DOHH2 (cell line): ENCODE results near the gene CYB5B.

Experiments used
- H3F3A ChIP-seq: fragments of 200-600 bp; sonication (generic), shearing (Covaris generic); 2 replicates; pipeline ENCODE4 v1.6.0; 2016; ENCODE audit warnings: antibody characterized with exemption, mild to moderate bottlenecking; ENCODE audit not compliant: control insufficient read depth, insufficient read depth
- H3K27ac ChIP-seq: fragments of 200-600 bp; sonication (generic); 2 replicates; pipeline ENCODE4 v1.5.1; 2014; ENCODE audit warnings: low read depth, mild to moderate bottlenecking, low read length, moderate library complexity
- H3K27me3 ChIP-seq: fragments of 200-600 bp; sonication (generic); 2 replicates; pipeline ENCODE4 v1.6.1; 2014; ENCODE audit warnings: mild to moderate bottlenecking, low read length, mixed read lengths; ENCODE audit not compliant: control insufficient read depth
- H3K36me3 ChIP-seq: fragments of 200-600 bp; sonication (generic); 2 replicates; pipeline ENCODE4 v1.6.1; 2014; ENCODE audit warnings: mild to moderate bottlenecking, low read length, moderate library complexity, mixed read lengths; ENCODE audit not compliant: control insufficient read depth
- H3K4me1 ChIP-seq: fragments of 200-600 bp; sonication (generic); 2 replicates; pipeline ENCODE4 v1.6.1; 2014; ENCODE audit warnings: mild to moderate bottlenecking, low read length, mixed read lengths; ENCODE audit not compliant: control insufficient read depth
- H3K4me2 ChIP-seq: fragments of 200-600 bp; sonication (generic); 2 replicates; pipeline ENCODE4 v1.6.0; 2014; ENCODE audit warnings: mild to moderate bottlenecking, low read length, moderate library complexity
- H3K4me3 ChIP-seq: fragments of 200-600 bp; sonication (generic); 2 replicates; pipeline ENCODE4 v1.5.1; 2014; ENCODE audit warnings: mild to moderate bottlenecking, low read length, mixed read lengths
- H3K79me2 ChIP-seq: fragments of 200-600 bp; sonication (generic); 2 replicates; pipeline ENCODE4 v1.6.1; 2014; ENCODE audit warnings: mild to moderate bottlenecking, low read length, mixed read lengths; ENCODE audit not compliant: control insufficient read depth
- H3K9me2 ChIP-seq: fragments of 200-600 bp; sonication (generic); replicated peaks from 2 replicates; pipeline ENCODE4 v1.6.1; 2014; ENCODE audit warnings: mild to moderate bottlenecking, low read length, mixed read lengths; ENCODE audit not compliant: control insufficient read depth
- H3K9me3 ChIP-seq: fragments of 200-600 bp; sonication (generic); 2 replicates; pipeline ENCODE4 v1.6.1; 2014; ENCODE audit warnings: antibody characterized with exemption, low read length, mixed read lengths; ENCODE audit not compliant: control insufficient read depth, insufficient read depth
- H4K20me1 ChIP-seq: fragments of 200-600 bp; sonication (generic); 2 replicates; pipeline ENCODE4 v1.6.0; 2014; ENCODE audit warnings: low read depth, mild to moderate bottlenecking, antibody characterized with exemption, low read length, moderate library complexity; ENCODE audit not compliant: control insufficient read depth, insufficient read depth
- EZH2phosphoT487 ChIP-seq: fragments of 200-600 bp; sonication (generic); IDR thresholded peaks from 2 replicates; pipeline ENCODE4 v1.6.1; 2017; ENCODE audit warnings: borderline replicate concordance, mild to moderate bottlenecking, antibody characterized with exemption, low read length, moderate library complexity, mixed read lengths
- TF ChIP-seq, protein P1 (sequence below): fragments of 200-600 bp; sonication (generic); IDR thresholded peaks from one replicate; pipeline ENCODE4 v1.5.1; 2014; ENCODE audit warnings: antibody characterized with exemption, mild to moderate bottlenecking, low read depth, low read length; ENCODE audit not compliant: poor library complexity, severe bottlenecking

CYB5B gene

DNA sequence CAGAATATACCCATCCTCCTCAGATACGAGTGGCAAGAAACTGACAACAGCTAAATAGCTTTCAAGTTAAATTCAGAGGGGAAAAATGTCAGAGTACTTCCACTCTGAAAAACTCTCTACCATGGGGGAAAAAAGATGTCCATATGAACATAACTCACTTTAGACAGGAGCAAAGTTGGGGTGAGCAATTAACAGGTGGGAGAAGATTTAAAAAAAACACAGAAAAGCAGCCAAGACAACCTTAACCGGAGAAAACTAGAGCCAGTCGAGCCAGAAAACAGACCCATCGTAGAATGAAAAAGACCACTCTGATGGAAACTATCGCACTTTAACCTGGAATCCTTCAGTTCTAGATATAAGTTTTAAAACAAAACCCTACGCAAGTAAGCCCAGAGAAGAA lies 39.4 kb upstream of the CYB5B start:
- Histone ChIP-seq H4K20me1 (peaks cover 4% of the 10 kb centered on the region; the same call in 1 of the 2 replicates), H3K4me2 (peak overlapping the region; percentile 96), H3K36me3 (peaks cover 53% of the 10 kb centered on the region), H3K27ac (peak overlapping the region; percentile 93), H3K4me3 (peak overlapping the region; percentile 99), H3K9me2 (no peaks in the 10 kb centered on the region), H3K9me3 (no peaks in the 10 kb centered on the region), H3K4me1 (peaks cover 46% of the 10 kb centered on the region), H3K27me3 (no peaks in the 10 kb centered on the region), H3F3A (peaks cover 12% of the 10 kb centered on the region), H3K79me2 (peaks cover 64% of the 10 kb centered on the region)
- TF ChIP-seq, protein P1, sequence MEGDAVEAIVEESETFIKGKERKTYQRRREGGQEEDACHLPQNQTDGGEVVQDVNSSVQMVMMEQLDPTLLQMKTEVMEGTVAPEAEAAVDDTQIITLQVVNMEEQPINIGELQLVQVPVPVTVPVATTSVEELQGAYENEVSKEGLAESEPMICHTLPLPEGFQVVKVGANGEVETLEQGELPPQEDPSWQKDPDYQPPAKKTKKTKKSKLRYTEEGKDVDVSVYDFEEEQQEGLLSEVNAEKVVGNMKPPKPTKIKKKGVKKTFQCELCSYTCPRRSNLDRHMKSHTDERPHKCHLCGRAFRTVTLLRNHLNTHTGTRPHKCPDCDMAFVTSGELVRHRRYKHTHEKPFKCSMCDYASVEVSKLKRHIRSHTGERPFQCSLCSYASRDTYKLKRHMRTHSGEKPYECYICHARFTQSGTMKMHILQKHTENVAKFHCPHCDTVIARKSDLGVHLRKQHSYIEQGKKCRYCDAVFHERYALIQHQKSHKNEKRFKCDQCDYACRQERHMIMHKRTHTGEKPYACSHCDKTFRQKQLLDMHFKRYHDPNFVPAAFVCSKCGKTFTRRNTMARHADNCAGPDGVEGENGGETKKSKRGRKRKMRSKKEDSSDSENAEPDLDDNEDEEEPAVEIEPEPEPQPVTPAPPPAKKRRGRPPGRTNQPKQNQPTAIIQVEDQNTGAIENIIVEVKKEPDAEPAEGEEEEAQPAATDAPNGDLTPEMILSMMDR = no peak
- no peak for TF ChIP-seq EZH2phosphoT487

DNA sequence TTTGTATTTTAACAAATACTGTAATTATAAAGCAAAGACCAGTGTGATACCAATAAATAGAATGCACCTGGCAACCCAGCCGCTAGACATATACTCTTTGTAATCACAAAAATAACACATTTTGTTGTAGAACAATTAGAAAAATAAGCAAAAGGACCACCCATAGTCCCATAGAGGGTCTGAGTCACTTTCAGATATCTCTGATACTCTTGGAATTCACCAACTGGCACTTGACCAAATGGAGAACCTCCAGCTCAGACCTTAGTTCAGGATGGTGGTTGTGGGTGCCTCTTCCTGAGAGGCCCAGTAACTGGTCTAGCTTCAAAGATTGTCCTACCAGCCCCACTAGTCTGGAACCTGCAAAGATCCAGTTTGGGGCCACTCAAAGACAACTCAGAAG lies 37.8 kb upstream of the CYB5B start:
- Histone ChIP-seq H4K20me1 (peaks cover 4% of the 10 kb centered on the region; the same call in 1 of the 2 replicates), H3K4me3 (peak overlapping the region; percentile 99), H3K27me3 (no peaks in the 10 kb centered on the region), H3K9me3 (no peaks in the 10 kb centered on the region), H3K36me3 (peaks cover 38% of the 10 kb centered on the region), H3F3A (peaks cover 12% of the 10 kb centered on the region), H3K9me2 (no peaks in the 10 kb centered on the region), H3K4me1 (peaks cover 35% of the 10 kb centered on the region), H3K79me2 (peaks cover 47% of the 10 kb centered on the region), H3K4me2 (peak overlapping the region; percentile 50), H3K27ac (no peak overlapping the region)
- no peak for TF ChIP-seq EZH2phosphoT487
- TF ChIP-seq, protein P1 = no peak

DNA sequence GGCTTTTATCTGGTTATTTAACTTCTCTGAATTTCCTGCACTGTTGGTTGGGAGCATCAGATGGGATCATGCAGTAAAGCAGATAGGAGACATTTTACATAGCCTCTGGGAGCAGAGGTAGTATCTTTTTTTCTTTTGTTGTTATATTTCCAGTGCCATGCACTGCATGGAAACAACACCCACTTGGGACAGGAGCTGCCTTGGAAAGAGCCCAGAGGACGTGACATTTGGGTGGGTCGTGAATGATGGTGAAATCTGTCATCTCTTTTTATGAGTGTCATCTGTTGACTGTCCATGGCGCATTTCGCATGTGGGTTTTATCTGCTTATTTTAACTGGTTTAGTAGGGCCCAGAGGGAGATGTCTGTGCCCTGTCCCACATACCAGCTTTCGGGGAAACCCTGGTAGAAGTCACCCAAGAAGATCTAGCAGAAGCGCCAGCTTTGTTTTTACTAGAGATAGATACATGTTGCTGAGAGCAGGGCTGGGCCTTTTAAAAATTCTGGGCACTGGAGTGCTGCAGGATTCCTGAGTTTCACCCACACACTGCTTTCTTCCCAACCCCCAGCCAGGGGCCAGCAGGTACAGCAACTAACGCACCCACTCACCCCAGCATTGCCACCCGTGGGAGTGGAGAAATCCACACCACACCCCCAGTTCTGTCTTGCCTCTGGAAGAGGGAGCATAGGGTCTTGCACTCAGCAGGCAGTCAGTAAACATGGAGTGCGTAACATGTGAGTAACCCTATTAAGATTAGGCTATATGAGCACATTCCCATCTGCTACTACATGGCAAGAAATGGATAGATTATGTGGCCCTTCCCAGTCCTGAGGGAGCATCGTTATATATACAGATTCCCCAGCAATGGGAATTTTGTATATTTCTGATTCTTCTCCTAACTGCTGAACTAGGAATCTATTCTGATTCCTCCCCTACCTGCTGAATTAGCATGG lies 30.2 kb upstream of the CYB5B start:
- Histone ChIP-seq H3K9me3 (no peaks in the 10 kb centered on the region), H4K20me1 (no peaks in the 10 kb centered on the region), H3K9me2 (no peaks in the 10 kb centered on the region), H3K36me3 (no peaks in the 10 kb centered on the region), H3K4me2 (no peak overlapping the region), H3F3A (no peaks in the 10 kb centered on the region), H3K27me3 (no peaks in the 10 kb centered on the region), H3K4me1 (peaks cover 7% of the 10 kb centered on the region), H3K27ac (no peak overlapping the region), H3K79me2 (no peaks in the 10 kb centered on the region), H3K4me3 (no peak overlapping the region)
- TF ChIP-seq EZH2phosphoT487 = no peak
- TF ChIP-seq, protein P1 = no peak
